CD4-positive, alpha-beta T cell treated with Interleukin-17A for 4 hours (primary cell): ENCODE measurements around the gene TTF1.

ENCODE experiments used
- DNase-seq: peaks from one replicate; pipeline ENCODE4 v3.0.0-alpha.2; 2020; ENCODE audit warnings: mixed read lengths

Gene TTF1

DNA sequence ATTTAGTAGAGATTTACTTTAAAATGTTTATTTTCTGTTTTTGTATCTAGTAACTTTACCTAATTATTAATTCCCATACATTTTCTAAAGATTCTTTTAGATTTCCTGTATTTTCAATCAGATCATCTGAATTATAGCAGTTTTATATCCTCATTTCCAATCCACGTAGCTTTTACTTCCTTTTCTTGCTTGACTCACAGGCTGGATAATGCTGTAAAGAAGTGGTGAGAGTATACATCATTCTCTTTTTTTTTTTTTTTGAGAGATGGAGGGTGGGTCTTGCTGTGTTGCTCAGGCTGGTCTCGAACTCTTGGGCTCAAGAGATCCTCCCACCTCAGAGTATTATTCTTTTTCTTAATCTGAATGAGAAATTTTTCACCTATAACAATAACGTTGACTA lies 40.7 kb downstream of the TTF1 start:
- DNase-seq, result no peak

DNA sequence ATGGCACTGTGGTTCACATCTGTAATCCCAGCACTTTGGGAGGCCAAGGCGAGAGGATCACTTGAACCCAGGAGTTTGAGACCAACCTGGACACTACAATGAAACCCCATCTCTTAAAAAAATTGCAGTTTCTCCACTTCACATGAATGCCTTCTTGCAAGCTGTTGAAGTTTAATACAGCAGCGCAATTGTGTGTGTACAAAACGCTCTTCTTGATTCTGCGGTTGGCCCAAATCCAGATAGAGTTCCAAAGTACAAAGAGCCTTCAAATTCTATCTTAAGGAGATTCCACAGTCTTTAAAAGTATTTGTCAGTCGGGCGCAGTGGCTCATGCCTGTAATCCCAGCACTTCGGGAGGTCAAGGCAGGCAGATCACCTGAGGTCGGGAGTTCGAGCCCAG lies 42.6 kb downstream of the TTF1 start:
- DNase-seq, result no peak

DNA sequence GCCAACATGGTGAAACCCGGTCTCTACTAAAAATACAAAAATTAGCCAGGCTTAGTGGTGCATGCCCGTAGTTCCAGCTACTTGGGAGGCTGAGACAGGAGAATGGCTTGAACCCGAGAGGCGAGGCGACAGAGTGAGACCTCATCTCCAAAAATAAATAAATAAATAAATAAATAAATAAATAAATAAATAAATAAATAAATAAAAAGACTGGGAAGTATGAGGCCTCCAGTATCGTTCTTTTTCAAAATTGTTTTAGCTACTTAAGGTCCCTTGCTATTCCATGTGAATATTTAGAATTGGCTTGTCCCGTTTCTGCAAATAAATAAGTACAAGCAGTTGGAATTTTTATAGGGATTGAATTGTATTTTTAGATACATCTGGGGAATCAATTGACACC lies 48.9 kb downstream of the TTF1 start:
- no peak for DNase-seq

DNA sequence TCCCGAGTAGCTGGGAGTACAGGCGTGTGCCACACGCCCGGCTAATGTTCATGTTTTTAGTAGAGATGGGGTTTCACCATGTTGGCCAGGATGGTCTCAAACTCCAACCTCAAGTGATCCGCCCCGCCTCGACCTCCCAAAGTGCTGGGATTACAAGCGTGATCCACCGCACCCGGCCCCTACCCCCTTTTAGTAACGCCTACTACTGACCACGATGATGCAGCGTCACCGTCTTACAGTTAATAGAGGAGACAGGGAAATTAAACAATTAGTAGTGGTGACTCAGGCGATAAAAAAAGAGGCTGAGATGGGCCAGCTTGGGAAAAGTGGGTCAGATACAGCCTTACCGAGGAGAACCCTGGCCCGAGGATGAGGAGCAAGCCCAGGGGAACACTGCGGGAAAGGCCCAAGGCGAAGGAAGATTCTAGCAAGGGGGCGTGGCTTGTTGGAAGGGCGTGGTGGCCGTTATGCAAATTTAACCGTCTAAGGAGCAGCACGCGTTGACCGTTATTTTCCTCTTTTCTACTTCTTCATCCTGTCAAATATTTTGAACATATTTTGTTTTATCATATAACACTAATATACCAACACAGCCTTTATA lies 50.2 kb downstream of the TTF1 start:
- no peak for DNase-seq

DNA sequence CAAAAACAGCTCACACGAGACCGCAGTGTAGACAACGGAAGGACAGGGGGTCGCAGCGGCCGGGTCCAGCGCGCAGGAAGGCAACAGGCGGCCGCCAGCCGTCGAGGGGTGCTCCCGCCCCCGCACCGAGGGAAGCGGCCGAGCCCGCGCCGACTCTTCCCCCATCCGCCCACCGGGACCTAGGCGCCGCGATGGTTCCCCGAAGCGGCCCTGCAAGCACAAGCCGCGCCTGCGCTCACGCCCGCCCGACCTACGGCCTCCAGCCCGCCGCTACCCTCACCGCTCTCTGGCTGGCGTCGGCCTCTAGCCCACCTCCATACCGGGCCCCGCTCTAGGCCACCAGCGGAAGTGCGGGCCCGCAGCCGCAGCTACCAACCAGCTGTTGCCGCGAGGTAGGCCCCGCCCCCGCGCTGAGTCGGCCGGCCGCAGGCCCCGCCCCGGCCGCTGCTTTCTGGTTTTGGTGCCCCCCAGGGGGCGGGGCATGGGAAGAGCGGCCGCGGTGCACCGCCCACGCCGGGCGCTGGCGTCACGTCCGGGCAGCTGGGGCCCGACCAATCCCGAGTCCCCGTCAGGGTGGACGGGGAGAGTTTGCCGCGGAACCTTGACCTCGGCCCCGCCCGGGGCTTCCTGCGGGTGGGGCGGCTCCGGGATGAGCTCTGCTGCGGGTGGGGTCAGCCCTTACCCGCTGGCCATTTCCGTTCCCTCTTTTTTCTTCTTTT lies 51.8 kb downstream of the TTF1 start, which contains the start of gene SETX:
SETX (minus strand) TSS at position 350 of the 719 bp plus-strand sequence. CDS start 5,558 bp downstream, outside the sequence.
- DNase-seq, result peak; percentile 99

DNA sequence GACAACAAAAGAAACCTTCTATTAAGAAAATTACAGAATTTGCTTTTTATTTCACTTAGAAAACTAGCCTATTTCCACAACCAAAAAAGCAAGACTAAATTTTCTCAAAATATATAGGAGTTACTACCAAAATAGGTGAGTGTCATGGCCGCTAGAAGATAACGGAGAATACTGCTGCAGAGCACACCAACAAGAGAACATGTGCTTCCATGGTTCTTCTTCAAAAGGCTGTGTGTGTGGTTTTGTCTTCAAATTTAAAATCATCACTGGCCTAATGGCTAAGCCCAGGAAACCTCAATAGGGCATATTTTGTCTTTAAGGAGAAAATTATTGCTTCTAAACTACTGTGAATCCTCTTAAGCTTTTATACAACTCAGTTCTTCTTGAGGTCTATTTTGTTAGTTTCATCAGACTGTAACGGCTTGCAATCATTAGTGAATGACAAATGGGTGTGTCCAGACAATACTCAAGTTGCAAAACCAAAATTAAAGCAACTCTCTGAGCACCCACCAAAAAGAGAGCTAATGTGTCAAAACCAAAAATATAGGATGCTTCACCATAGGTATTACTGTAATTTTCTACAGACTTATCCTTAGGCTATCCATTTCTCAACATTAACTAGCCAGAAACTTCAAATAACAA lies 55.1 kb downstream of the TTF1 start:
- DNase-seq, result no peak

DNA sequence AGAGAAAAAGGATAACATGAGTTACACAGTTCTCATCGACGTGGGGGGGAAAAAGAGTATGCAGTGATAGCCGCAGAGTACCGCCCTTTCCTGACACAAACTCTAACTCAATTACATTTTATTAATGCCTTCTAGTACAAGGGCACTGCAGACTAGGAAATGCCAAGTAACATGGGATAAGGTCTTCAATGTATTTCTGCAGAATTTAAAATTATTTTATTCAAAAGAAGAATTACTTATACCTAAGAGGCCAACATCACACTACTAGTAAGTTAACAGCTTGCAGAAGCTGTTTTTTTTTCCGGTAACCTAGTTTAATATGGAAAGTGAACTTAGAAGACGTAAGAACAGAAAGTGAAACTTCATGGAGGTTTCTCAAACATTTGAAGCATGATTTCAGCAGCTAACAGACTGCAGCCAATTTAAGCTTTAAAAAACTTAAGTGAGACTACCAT lies 55.8 kb downstream of the TTF1 start:
- peak; percentile 49 for DNase-seq

DNA sequence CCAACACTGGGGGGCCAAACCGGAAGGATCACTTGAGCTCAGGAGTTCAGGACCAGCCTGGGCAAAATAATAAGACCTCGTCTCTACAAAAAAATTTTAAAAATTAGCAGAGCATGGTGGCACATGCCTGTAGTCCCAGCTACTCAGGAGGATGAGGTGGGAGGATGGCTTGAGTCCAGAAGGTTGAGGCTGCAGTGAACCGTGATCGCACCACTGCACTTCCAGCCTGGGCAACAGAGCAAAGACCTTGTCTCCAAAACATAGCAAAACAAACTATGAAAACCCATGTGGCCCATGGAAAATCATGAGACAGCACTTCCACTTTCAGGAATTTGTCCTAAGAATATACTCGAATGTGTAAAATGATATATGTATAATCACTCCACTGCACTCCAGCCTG lies 58.0 kb downstream of the TTF1 start:
- DNase-seq, result no peak

DNA sequence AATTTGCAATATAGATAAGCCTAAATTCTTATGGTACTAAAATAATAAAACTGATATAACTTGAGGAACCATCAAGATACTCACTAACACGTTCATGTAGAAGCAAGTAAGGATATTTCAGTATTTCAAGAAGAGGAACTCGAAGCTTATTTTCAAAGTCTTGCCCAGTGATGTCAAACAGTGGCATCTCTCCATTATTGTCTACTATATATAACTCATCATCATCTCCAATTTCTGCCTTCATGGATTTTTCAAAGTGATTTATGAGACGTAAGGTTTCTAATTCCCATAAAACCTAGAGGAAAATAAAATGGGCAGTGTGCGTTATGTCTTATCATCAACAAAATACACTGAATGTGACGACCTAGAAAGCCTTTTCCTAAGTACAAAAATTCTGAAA lies 60.5 kb downstream of the TTF1 start:
- no peak for DNase-seq

DNA sequence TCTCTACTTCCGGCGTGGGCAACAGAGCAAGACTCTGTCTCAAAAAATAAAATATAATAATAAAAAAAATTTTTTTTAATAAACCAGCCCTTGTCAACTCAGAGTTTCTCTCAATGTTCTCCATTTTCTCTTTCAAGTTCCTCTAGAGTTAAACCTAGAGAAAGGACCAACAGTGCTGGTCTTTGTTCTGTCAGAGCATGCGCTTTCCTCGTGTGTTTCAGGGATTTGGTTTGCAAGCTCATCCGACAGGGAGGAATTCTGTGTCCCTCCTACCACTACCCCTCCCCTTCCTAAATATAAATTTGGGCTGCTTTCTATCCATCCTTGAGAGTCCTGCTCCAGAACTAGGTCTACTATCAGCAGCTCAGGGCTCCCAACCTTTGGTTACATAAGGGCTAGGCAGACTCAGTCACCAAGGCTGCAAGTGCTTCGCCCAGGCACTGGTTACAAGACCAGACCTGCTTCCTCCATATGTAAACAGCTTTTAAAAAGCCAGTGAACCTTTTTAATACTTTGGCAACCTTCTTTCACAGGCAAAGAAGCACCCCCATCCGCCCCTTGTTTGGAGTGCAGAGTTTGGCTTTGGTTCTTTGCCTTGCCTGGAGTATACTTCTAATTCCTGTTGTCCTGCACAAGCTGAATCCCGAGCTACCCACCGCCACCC lies 65.3 kb downstream of the TTF1 start:
- DNase-seq, result no peak

DNA sequence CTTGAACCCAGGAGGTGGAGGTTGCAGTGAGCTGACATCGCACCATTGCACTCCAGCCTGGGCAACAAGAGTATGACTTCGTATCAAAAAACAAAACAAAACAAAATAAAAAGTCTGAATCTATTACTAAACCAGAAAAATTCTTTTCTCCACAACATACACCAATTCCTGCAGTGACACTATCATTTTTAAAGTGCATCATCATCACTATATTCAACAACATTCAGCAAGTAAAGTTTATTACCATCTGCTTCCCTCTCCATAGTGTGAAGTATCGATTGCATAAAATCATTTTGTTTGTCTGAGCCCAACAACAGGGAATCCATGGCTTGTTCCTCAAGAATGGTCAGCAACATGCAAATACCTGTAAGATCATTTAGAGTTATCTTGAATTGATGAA lies 72.3 kb downstream of the TTF1 start:
- DNase-seq, result no peak

DNA sequence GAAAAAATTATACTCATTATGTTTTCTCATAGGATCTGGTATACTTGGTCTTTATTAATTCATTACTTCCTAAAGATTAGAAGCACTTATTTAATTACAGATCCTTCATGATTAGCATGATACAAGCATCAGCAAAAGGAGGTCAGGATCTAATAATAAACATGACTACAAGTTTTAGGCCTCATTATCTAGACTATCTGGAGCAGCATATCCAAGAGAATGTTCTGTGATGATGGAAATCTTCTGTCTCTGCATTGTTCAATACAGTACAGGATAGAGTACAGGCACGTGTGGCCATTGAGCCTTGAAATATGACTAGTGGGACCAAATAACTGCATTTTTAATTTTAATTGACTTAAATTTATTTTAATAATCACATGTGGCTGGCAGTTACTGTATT lies 73.1 kb downstream of the TTF1 start:
- DNase-seq, result no peak

DNA sequence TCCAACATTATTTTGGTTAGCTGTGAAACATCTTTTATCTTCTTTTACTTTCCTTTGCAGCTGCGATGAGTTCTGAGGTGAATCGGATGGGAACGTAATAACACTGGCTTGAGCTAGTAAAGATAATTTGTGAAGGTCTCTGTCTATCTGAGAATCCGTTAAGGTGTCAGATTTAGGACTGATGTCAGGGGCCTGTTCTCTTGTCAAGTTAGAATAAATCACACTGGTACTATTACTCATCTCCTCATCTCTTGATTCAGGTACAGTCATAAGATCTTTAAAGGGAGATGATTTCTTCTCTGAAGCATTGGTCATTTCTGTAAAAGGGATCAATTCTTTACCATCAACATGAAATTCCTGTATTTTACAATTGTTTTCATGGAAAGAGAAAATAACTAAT lies 78.1 kb downstream of the TTF1 start:
- no peak for DNase-seq

DNA sequence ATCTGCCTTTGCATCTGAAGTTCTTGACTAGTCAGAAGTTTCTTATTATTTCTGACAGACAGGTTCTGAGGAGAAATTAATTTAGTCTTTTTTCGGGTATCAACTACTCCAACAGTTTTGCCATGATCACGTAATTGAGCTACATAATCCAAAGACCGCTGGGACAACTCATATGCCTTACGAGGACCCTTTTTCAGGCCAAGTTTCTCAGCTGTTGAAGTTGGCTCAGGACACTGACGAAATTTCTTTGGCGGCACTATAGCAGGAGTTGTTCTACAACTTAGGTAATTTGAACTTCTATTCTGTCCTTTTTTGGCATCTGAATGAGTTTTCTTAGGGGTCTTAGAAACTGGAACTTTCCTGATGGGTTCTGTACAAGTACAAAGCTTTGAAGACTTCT lies 79.1 kb downstream of the TTF1 start:
- no peak for DNase-seq
